Activated CD4-positive, alpha-beta memory T cell treated with anti-CD3 and anti-CD28 coated beads for 36 hours (primary cell): Measurements from ENCODE around the gene CMTM5. TPM values are rescaled to one million over a fixed set of nuclear protein-coding genes. Genes with fewer than 3 reads are reported as not detected.
"Not testable (repeated sequence)": the region's sequence is repeated elsewhere in the genome, so short reads cannot be mapped to it uniquely, and the experiment has no call there.

Experiments used
- CTCF ChIA-PET: fragments of 350-600 bp; sonication (Branson Sonifier 250); formaldehyde crosslinking; loops from one replicate; lab custom pipeline; 2021; ENCODE audit warnings: antibody characterized with exemption, inconsistent platforms; lab: Charles Lee
- POLR2A ChIA-PET: fragments of 350-600 bp; sonication (Branson Sonifier 250); formaldehyde crosslinking; loops from one replicate; lab custom pipeline; 2021; ENCODE audit warnings: antibody characterized with exemption; lab: Charles Lee
- DNase-seq: peaks from one replicate; pipeline ENCODE4 v3.0.0-alpha.2; 2020
- H3K27ac Mint-ChIP-seq: one replicate; pipeline ENCODE4 v1.8.0; 2021; ENCODE audit warnings: mixed read lengths
- H3K27me3 Mint-ChIP-seq: one replicate; pipeline ENCODE4 v1.8.0; 2021; ENCODE audit warnings: mixed read lengths
- H3K36me3 Mint-ChIP-seq: one replicate; pipeline ENCODE4 v1.8.0; 2021; ENCODE audit warnings: mixed read lengths
- H3K4me1 Mint-ChIP-seq: one replicate; pipeline ENCODE4 v1.8.0; 2021; ENCODE audit warnings: low read depth, mixed read lengths
- H3K4me3 Mint-ChIP-seq: one replicate; pipeline ENCODE4 v1.8.0; 2021; ENCODE audit warnings: mild to moderate bottlenecking, mixed read lengths
- H3K9me3 Mint-ChIP-seq: one replicate; pipeline ENCODE4 v1.8.0; 2021; ENCODE audit warnings: mixed read lengths
- intact Hi-C: fragments of 100-400 bp; cut with micrococcal nuclease; formaldehyde crosslinking; loops from one replicate; pipeline ENCODE4 v1.15.1; 2023
- total RNA-seq, 2 experiments: library from RNA; stranded (reverse); gene quantifications; one replicate each; pipeline ENCODE4 v1.2.3, GENCODE V29; 2021

Gene CMTM5
- total RNA-seq, 2 experiments from 2014 or later = not detected

- Mint-ChIP-seq H3K9me3 (no peaks in the 10 kb centered on the region), H3K4me3 (no peak overlapping the region), H3K4me1 (no peaks in the 10 kb centered on the region), H3K27me3 (peaks cover 3% of the 10 kb centered on the region), H3K36me3 (no peaks in the 10 kb centered on the region), H3K27ac (no peak overlapping the region)
- POLR2A ChIA-PET = no interaction called here
- CTCF ChIA-PET = interaction anchor here (0.9 to 2.5 kb wide), 2 partner anchors 10 to 34 kb away, joined by 3 to 9 read pairs; no protein-coding TSS in a partner anchor
- no peak for DNase-seq
- intact Hi-C loops = no loop called here
Observed at GRCh38 chr14:23414254-23414653, 37.4 kb downstream of the CMTM5 start.

GRCh38 chr14:23414906-23415820 is 38.3 kb downstream of the CMTM5 start:
- Mint-ChIP-seq H3K27me3 (peaks cover 3% of the 10 kb centered on the region), H3K4me1 (no peaks in the 10 kb centered on the region), H3K9me3 (no peaks in the 10 kb centered on the region), H3K36me3 (no peaks in the 10 kb centered on the region), H3K4me3 (no peak overlapping the region), H3K27ac (no peak overlapping the region)
- intact Hi-C loops = no loop called here
- ChIA-PET POLR2A (no interaction called here), CTCF (interaction anchor here (0.9 to 2.5 kb wide), 2 partner anchors 9 to 35 kb away, joined by 3 to 9 read pairs; no protein-coding TSS in a partner anchor)
- DNase-seq = no peak

DNA sequence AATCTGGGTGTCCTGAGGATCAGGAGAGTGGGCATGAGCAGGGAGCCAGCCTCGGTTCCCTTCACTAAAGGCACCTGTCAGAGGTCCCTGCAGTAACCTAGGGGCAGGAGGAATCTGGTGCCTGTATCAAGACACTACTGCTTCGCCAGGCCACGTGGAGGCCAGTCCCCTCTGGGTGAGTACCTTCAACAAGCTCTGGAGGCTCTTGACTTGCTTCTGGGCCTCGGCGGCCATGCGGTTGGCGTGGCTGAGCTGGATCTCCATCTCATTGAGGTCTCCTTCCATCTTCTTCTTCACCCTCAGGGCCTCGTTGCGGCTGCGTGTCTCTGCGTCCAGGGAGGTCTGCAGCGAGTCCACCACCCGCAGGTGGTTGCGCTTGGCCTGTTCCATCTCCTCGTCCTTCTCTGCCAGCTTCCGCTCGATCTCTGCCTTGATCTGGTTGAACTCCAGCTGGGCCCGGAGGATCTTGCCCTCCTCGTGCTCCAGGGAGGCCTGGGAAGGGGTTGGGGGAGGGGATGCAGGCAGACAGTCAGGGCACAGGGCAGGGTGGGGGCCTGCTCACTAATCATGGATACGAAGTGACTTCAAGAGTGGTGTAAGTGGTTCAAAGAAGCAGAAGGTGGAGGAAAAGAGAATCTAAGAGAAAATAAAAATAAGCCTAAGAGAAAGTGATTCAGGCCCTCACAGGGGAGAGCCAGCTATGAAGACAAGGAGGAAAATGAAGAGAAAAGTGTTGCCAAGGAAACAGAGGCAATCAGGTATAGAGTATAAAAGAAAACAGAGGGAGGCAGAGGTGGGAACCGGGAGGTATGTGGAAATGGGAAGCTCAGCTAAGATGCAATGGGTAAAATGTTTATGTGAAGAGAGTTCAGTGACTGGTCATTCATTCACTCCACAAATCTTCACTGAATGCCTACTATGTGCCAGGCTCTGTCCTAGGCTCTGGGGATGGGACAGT is 39.3 kb downstream of the CMTM5 start:
- Mint-ChIP-seq H3K27ac (no peak overlapping the region), H3K4me3 (no peak overlapping the region), H3K27me3 (peaks cover 3% of the 10 kb centered on the region), H3K9me3 (no peaks in the 10 kb centered on the region), H3K4me1 (peaks cover 3% of the 10 kb centered on the region), H3K36me3 (no peaks in the 10 kb centered on the region)
- DNase-seq = no peak
- CTCF ChIA-PET = interaction anchor here (1.6 kb wide), 1 partner anchor 36 kb away, joined by 4 read pairs; no protein-coding TSS in a partner anchor
- POLR2A ChIA-PET = no interaction called here
- intact Hi-C loops = no loop called here

GRCh38 chr14:23416801-23417200 is 40.0 kb downstream of the CMTM5 start:
- DNase-seq = no peak
- ChIA-PET CTCF (interaction anchor here (1.6 kb wide), 1 partner anchor 37 kb away, joined by 4 read pairs; no protein-coding TSS in a partner anchor), POLR2A (no interaction called here)
- Mint-ChIP-seq H3K4me3 (no peak overlapping the region), H3K27me3 (peaks cover 3% of the 10 kb centered on the region), H3K9me3 (no peaks in the 10 kb centered on the region), H3K36me3 (no peaks in the 10 kb centered on the region), H3K27ac (no peak overlapping the region), H3K4me1 (peaks cover 8% of the 10 kb centered on the region)
- intact Hi-C loops = no loop called here

- H3K27me3 Mint-ChIP-seq, POLR2A ChIA-PET, H3K9me3 Mint-ChIP-seq, H3K27ac Mint-ChIP-seq, H3K4me3 Mint-ChIP-seq, H3K36me3 Mint-ChIP-seq, intact Hi-C loops, DNase-seq: not testable (repeated sequence)
- peaks cover 10% of the 10 kb centered on the region for H3K4me1 Mint-ChIP-seq
- CTCF ChIA-PET = interaction anchor here (1.6 kb wide), 1 partner anchor 38 kb away, joined by 4 read pairs; no protein-coding TSS in a partner anchor
Observed at GRCh38 chr14:23417269-23417668, 40.4 kb downstream of the CMTM5 start.

- no peak overlapping the region for H3K4me3 Mint-ChIP-seq
- ChIA-PET POLR2A (no interaction called here), CTCF (no interaction called here)
- intact Hi-C loops = no loop called here
- H3K36me3 Mint-ChIP-seq = no peaks in the 10 kb centered on the region
- no peaks in the 10 kb centered on the region for H3K9me3 Mint-ChIP-seq
- H3K4me1 Mint-ChIP-seq = peaks cover 10% of the 10 kb centered on the region
- DNase-seq = no peak
- H3K27me3 Mint-ChIP-seq = peaks cover 3% of the 10 kb centered on the region
- H3K27ac Mint-ChIP-seq = no peak overlapping the region
Observed at GRCh38 chr14:23418021-23418420, 41.2 kb downstream of the CMTM5 start.

DNA sequence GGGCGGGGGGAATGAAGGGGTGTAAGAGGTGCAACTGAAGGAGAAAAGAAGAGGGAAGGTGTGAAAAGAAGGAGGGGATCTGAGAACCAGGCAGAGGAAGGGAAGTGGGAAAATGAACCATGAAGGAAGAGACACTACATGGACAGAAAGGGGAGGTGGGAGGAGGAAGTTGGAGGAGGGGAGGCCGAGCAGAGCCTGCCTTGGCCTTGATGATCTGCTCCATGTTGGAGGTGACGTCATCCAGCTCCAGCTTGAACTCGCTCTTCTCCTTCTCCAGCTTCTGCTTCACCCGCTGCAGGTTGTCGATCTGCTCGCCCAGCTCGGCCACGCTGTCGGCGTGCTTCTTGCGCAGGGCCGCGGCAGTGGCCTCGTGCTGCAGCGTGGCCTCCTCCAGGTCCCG is 42.8 kb downstream of the CMTM5 start:
- DNase-seq, H3K27me3 Mint-ChIP-seq, CTCF ChIA-PET, H3K36me3 Mint-ChIP-seq, intact Hi-C loops, H3K4me3 Mint-ChIP-seq, POLR2A ChIA-PET, H3K9me3 Mint-ChIP-seq, H3K27ac Mint-ChIP-seq: not testable (repeated sequence)
- peaks cover 10% of the 10 kb centered on the region for H3K4me1 Mint-ChIP-seq

DNA sequence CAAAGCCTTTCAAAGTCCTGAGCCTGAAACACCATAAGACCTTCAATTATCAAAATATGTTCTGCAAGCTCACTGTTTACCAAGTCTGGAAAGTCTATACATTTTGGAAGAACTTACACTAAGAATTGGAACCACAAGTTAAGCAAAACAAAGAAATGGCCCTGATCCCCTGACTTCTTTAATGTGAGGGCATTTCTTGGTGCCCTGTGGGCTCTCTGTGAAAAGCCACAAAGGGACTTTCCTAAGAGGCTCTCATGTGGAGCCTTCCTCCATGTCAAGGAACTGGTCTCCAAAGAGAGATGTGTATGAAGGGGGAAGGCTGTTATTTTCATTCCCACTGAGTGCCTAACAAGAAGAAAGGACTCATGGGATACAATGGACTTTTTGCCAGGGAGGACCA is 44.7 kb downstream of the CMTM5 start:
- H3K27me3 Mint-ChIP-seq = peaks cover 3% of the 10 kb centered on the region
- H3K4me1 Mint-ChIP-seq = peaks cover 10% of the 10 kb centered on the region
- H3K27ac Mint-ChIP-seq = no peak overlapping the region
- POLR2A ChIA-PET = no interaction called here
- intact Hi-C loops = no loop called here
- CTCF ChIA-PET = interaction anchor here (0.6 kb wide), 1 partner anchor 270 kb away, joined by 3 read pairs; no protein-coding TSS in a partner anchor
- H3K4me3 Mint-ChIP-seq = no peak overlapping the region
- peak; percentile 40 for DNase-seq
- H3K36me3 Mint-ChIP-seq = no peaks in the 10 kb centered on the region
- no peaks in the 10 kb centered on the region for H3K9me3 Mint-ChIP-seq

- no peaks in the 10 kb centered on the region for H3K9me3 Mint-ChIP-seq
- intact Hi-C loops = no loop called here
- no peaks in the 10 kb centered on the region for H3K36me3 Mint-ChIP-seq
- DNase-seq = no peak
- H3K27me3 Mint-ChIP-seq = no peaks in the 10 kb centered on the region
- ChIA-PET POLR2A (no interaction called here), CTCF (interaction anchor here (1.2 to 1.6 kb wide), 2 partner anchors 9 to 43 kb away, joined by 3 to 4 read pairs; no protein-coding TSS in a partner anchor)
- H3K4me3 Mint-ChIP-seq = no peak overlapping the region
- no peak overlapping the region for H3K27ac Mint-ChIP-seq
- peaks cover 10% of the 10 kb centered on the region for H3K4me1 Mint-ChIP-seq
Observed at GRCh38 chr14:23423657-23424056, 46.8 kb downstream of the CMTM5 start.

GRCh38 chr14:23425169-23425568 is 48.3 kb downstream of the CMTM5 start:
- H3K27ac Mint-ChIP-seq = no peak overlapping the region
- H3K36me3 Mint-ChIP-seq = no peaks in the 10 kb centered on the region
- ChIA-PET CTCF (no interaction called here), POLR2A (no interaction called here)
- intact Hi-C loops = no loop called here
- no peaks in the 10 kb centered on the region for H3K27me3 Mint-ChIP-seq
- no peak overlapping the region for H3K4me3 Mint-ChIP-seq
- no peak for DNase-seq
- no peaks in the 10 kb centered on the region for H3K9me3 Mint-ChIP-seq
- peaks cover 10% of the 10 kb centered on the region for H3K4me1 Mint-ChIP-seq

DNA sequence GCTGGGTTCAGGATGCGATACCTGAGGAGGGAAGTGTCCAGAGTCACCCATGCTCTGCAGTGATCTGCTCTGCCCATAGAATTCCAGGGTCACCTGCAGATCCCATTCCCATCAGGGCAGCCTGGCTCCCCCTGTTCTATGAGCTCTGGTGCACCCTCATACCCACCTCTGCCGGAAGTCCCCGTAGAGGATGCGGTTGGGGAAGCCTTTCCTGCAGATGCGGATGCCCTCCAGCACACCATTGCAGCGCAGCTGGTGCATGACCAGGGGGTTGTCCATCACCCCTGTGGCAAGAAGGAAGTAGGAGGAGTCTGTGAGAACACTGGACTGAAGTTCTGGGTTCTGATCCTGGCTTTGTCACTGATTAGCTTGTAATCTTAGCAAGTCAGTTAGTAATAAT is 49.0 kb downstream of the CMTM5 start:
- DNase-seq, H3K27me3 Mint-ChIP-seq, H3K27ac Mint-ChIP-seq, H3K4me3 Mint-ChIP-seq, H3K36me3 Mint-ChIP-seq, POLR2A ChIA-PET, H3K9me3 Mint-ChIP-seq, intact Hi-C loops: not testable (repeated sequence)
- H3K4me1 Mint-ChIP-seq = peaks cover 10% of the 10 kb centered on the region
- CTCF ChIA-PET = interaction anchor here (0.8 kb wide), 1 partner anchor 45 kb away, joined by 3 read pairs; no protein-coding TSS in a partner anchor
